Measurements from ENCODE around the gene TWNK.
A peak's percentile ranks its signal among the peaks of the same experiment; 100 is the strongest.

Gene TWNK

GRCh38 chr10:100993986-100994708 is 6.8 kb downstream of the TWNK start:
- no peak overlapping the region for H3K4me3 ChIP-seq (ENCODE audit: low read depth, low read length)
- peak; percentile 71 for TF ChIP-seq CTCF (IDR thresholded peaks at IDR 0.05; ENCODE audit: low read depth, low read length)
- peak; percentile 42 for DNase-seq (ENCODE audit: low read depth, low spot score)
- in situ Hi-C loops (cut with HindIII; ENCODE audit: low sequenced_read_pairs), result no loop called here

GRCh38 chr10:100995181-100995580 is 7.8 kb downstream of the TWNK start:
- no peak overlapping the region for H3K4me3 ChIP-seq (ENCODE audit: low read depth, low read length)
- DNase-seq (ENCODE audit: low read depth, low spot score), result no peak
- no peak for TF ChIP-seq CTCF (IDR thresholded peaks at IDR 0.05; ENCODE audit: low read depth, low read length)
- in situ Hi-C loops (cut with HindIII; ENCODE audit: low sequenced_read_pairs), result no loop called here

GRCh38 chr10:100996678-100997359 is 9.5 kb downstream of the TWNK start:
- in situ Hi-C loops (cut with HindIII; ENCODE audit: low sequenced_read_pairs), result no loop called here
- DNase-seq (ENCODE audit: low read depth, low spot score), result no peak
- peak overlapping the region; percentile 92 for H3K4me3 ChIP-seq (ENCODE audit: low read depth, low read length)
- TF ChIP-seq CTCF (IDR thresholded peaks at IDR 0.05; ENCODE audit: low read depth, low read length), result no peak

- in situ Hi-C loops (cut with HindIII; ENCODE audit: low sequenced_read_pairs), result no loop called here
- DNase-seq (ENCODE audit: low read depth, low spot score), result peak; percentile 71
- peak; percentile 94 for TF ChIP-seq CTCF (IDR thresholded peaks at IDR 0.05; ENCODE audit: low read depth, low read length)
- H3K4me3 ChIP-seq (ENCODE audit: low read depth, low read length), result peak overlapping the region; percentile 92
These were observed 10.2 kb downstream of the TWNK start for GRCh38 chr10:100997360-100998182.

GRCh38 chr10:100998183-100998990 is 11.0 kb downstream of the TWNK start:
- TF ChIP-seq CTCF (IDR thresholded peaks at IDR 0.05; ENCODE audit: low read depth, low read length), result no peak
- peak overlapping the region; percentile 92 for H3K4me3 ChIP-seq (ENCODE audit: low read depth, low read length)
- in situ Hi-C loops (cut with HindIII; ENCODE audit: low sequenced_read_pairs), result no loop called here
- DNase-seq (ENCODE audit: low read depth, low spot score), result peak; percentile 90

All from astrocyte of the spinal cord (primary cell).